K562 (cell line): ENCODE results near the gene TLDC2. TPM values are rescaled to one million over a fixed set of nuclear protein-coding genes. Genes with fewer than 3 reads are reported as not detected.

Experiments
- ATAC-seq: fragments of 200-7000 bp; cut with Tn5 transposase; 3 replicates; pipeline ENCODE4 v1.9.1; 2020; ENCODE audit warnings: moderate library complexity
- BruUV-seq: library from RNA; stranded (reverse); fragments of 400-500 nt; replicated peaks from 2 replicates; lab custom pipeline; 2021; lab: Mats Ljungman, UMichigan
- CTCF ChIA-PET: fragments of 300-600 bp; formaldehyde crosslinking; extraction: SDS; loops from one replicate; lab custom pipeline; 2021; ENCODE audit warnings: low intra/inter-chr PET ratio; lab: Yijun Ruan, JAX
- POLR2A ChIA-PET: fragments of 300-600, 350-650 bp; sonication (Branson Sonifier 250); formaldehyde crosslinking; extraction: SDS; loops from one replicate; lab custom pipeline; 2021; ENCODE audit warnings: antibody characterized with exemption, inconsistent platforms; lab: Yijun Ruan, JAX
- DNase-seq, 4 experiments: peaks; one replicate each; pipeline versions ENCODE4 v3.0.0 to v3.0.0-alpha.2; 2011 to 2018; ENCODE audit warnings: low spot score in 3 of 4, mixed read lengths in 3 of 4; ENCODE audit errors: extremely low read depth in 1 of 4
- FAIRE-seq: peaks from 2 replicates; lab custom pipeline; 2011; peaks lifted over from hg19 to GRCh38; lab: Jason Lieb, UNC
- H2AFZ ChIP-seq: 2 replicates; pipeline ENCODE4 v1.6.0; 2011; ENCODE audit warnings: low read depth, low read length, control low read depth, inconsistent platforms
- H3K27ac ChIP-seq: fragments of 200-600 bp; 3 replicates; pipeline ENCODE4 v1.8.0; 2011; ENCODE audit warnings: low read depth, mild to moderate bottlenecking, control low read depth, inconsistent platforms, low read length, moderate library complexity, mixed read lengths; ENCODE audit errors: extremely low read depth
- H3K27me3 ChIP-seq, 2 experiments: fragments of 300-600 bp in 1 of 2; 2 replicates in 1 of 2; 3 replicates in 1 of 2; pipeline versions ENCODE4 v1.6.0 to v1.8.0; 2011; ENCODE audit warnings: inconsistent platforms in 2 of 2, low read length in 2 of 2, mild to moderate bottlenecking in 1 of 2, mixed read lengths in 1 of 2, moderate library complexity in 1 of 2; ENCODE audit not compliant: control insufficient read depth in 2 of 2, insufficient read depth in 2 of 2
- H3K36me3 ChIP-seq: fragments of 300-600 bp; 3 replicates; pipeline ENCODE4 v1.8.0; 2011; ENCODE audit warnings: mild to moderate bottlenecking, low read length, inconsistent platforms; ENCODE audit not compliant: control insufficient read depth, insufficient read depth
- H3K4me1 ChIP-seq, 2 experiments: fragments of 200-600 bp in 1 of 2; replicated peaks in 1 of 2; 2 replicates in 1 of 2; 3 replicates in 1 of 2; pipeline versions ENCODE4 v1.5.1 to v1.8.0; 2011; ENCODE audit warnings: inconsistent platforms in 2 of 2, low read length in 2 of 2, mild to moderate bottlenecking in 1 of 2, mixed read lengths in 1 of 2, moderate library complexity in 1 of 2; ENCODE audit not compliant: control insufficient read depth in 2 of 2, insufficient read depth in 2 of 2
- H3K4me2 ChIP-seq: 2 replicates; pipeline ENCODE4 v1.6.1; 2011; ENCODE audit warnings: low read length, control low read depth, inconsistent platforms, mixed read lengths; ENCODE audit not compliant: insufficient read depth
- H3K4me3 ChIP-seq: fragments of 200-600 bp; sonication (generic), shearing (Covaris generic); 2 replicates; pipeline ENCODE4 v1.5.1; 2016; ENCODE audit warnings: control low read depth, inconsistent platforms
- H3K79me2 ChIP-seq: fragments of 200-600 bp; 3 replicates; pipeline ENCODE4 v1.8.0; 2011; ENCODE audit warnings: low read length, inconsistent platforms; ENCODE audit not compliant: control insufficient read depth, insufficient read depth
- H3K9ac ChIP-seq, 2 experiments: 2 replicates each; pipeline versions ENCODE4 v1.6.0 to v1.6.1; 2011; ENCODE audit warnings: low read depth in 2 of 2, low read length in 2 of 2, control low read depth in 1 of 2, inconsistent platforms in 1 of 2, mild to moderate bottlenecking in 1 of 2, mixed read lengths in 1 of 2; ENCODE audit not compliant: insufficient read depth in 1 of 2
- H3K9me1 ChIP-seq: one replicate; pipeline ENCODE4 v1.6.0; 2011; ENCODE audit warnings: inconsistent platforms, mild to moderate bottlenecking, low read length, moderate library complexity; ENCODE audit not compliant: control insufficient read depth, insufficient read depth
- H3K9me3 ChIP-seq: replicated peaks from 2 replicates; pipeline ENCODE4 v1.5.1; 2011; ENCODE audit warnings: low read depth, low read length, inconsistent platforms; ENCODE audit not compliant: control insufficient read depth, insufficient read depth
- H4K20me1 ChIP-seq: replicated peaks from 2 replicates; pipeline ENCODE4 v1.6.1; 2011; ENCODE audit warnings: low read length, inconsistent platforms, mixed read lengths; ENCODE audit not compliant: control insufficient read depth, insufficient read depth
- CHD7 ChIP-seq: fragments of 200-600 bp; sonication (generic); IDR thresholded peaks from one replicate; pipeline ENCODE4 v1.6.1; 2012; ENCODE audit warnings: mild to moderate bottlenecking, low read depth, low read length, inconsistent platforms
- CREB3 ChIP-seq: fragments of 450-650 bp; conservative IDR thresholded peaks from 2 replicates; pipeline ENCODE4 v1.6.1; 2016; ENCODE audit warnings: missing genetic modification characterization, low read depth, mild to moderate bottlenecking, missing compliant biosample characterization, moderate library complexity
- CTBP1 ChIP-seq: fragments of 450-650 bp; IDR thresholded peaks from 2 replicates; pipeline ENCODE4 v1.6.1; 2016; ENCODE audit warnings: borderline replicate concordance
- DLX4 ChIP-seq: fragments of 250-450 bp; sonication (Bioruptor Pico); IDR thresholded peaks from 2 replicates; pipeline ENCODE4 v1.6.1; 2021; ENCODE audit warnings: mild to moderate bottlenecking
- ILF3 ChIP-seq: fragments of 450-650 bp; IDR thresholded peaks from 2 replicates; pipeline ENCODE4 v1.6.1; 2018; ENCODE audit warnings: antibody characterized with exemption, mild to moderate bottlenecking, moderate library complexity, borderline replicate concordance
- JUND ChIP-seq, 2 experiments: IDR thresholded peaks; 2 replicates in 1 of 2; 3 replicates in 1 of 2; pipeline ENCODE4 v1.6.1; 2011; ENCODE audit warnings: borderline replicate concordance in 2 of 2, low read depth in 2 of 2, low read length in 2 of 2, improper control_type of control experiment in 1 of 2, missing biosample characterization in 1 of 2, missing genetic modification characterization in 1 of 2, missing genetic modification reagents in 1 of 2
- RFX7 ChIP-seq: fragments of 250-450 bp; sonication (Bioruptor Pico); IDR thresholded peaks from 2 replicates; pipeline ENCODE4 v1.5.1; 2021; ENCODE audit warnings: mild to moderate bottlenecking
- TRIM28 ChIP-seq: fragments of 450-650 bp; IDR thresholded peaks from 2 replicates; pipeline ENCODE4 v1.6.1; 2017
- WGBS: fragments of 100-300 bp; shearing (Covaris generic); methylation state at CpG from one replicate; pipeline ENCODE4 v1.1.6; 2016; ENCODE audit warnings: low coverage, mixed read lengths; ENCODE audit not compliant: insufficient coverage; ENCODE audit errors: missing lambda C conversion rate; 5-methylcytosine and 5-hydroxymethylcytosine counted together
- in situ Hi-C: fragments of 300-500 bp; cut with MboI; formaldehyde crosslinking; loops from 4 replicates; pipeline ENCODE4 v1.15.0; 2018; ENCODE audit warnings: inconsistent platforms, mixed read lengths
- intact Hi-C: fragments of 100-400 bp; cut with micrococcal nuclease; formaldehyde crosslinking; loops from 2 replicates; pipeline ENCODE4 v1.14.2; 2022
- polyA plus RNA-seq, 8 experiments: library from polyadenylated mRNA; depleted of rRNA in 4 of 8; stranded (reverse) in 5 of 8; unstranded in 3 of 8; fragments of >200 nt; fragmentation: Nextera tagmentation in 2 of 8; fragmentation: Illumina TruSeq in 1 of 8; extraction: Ambion mirVana in 2 of 8; extraction: Trizol in 1 of 8; gene quantifications; 2 replicates each; pipeline versions ENCODE4 v1.2.1 to v1.2.3, GENCODE V29; 2011 to 2014; ENCODE audit warnings: inconsistent platforms in 1 of 8, missing spikeins in 1 of 8
- total RNA-seq, 7 experiments: library from RNA; depleted of rRNA in 6 of 7; stranded (reverse); fragments of >200 nt in 6 of 7; fragmentation: Illumina TruSeq in 2 of 7; extraction: Trizol in 2 of 7; gene quantifications; 2 replicates each; pipeline versions ENCODE4 v1.2.1 to v1.2.3, GENCODE V29; 2011 to 2021; ENCODE audit warnings: low replicate concordance in 1 of 7

Gene TLDC2
- total and polyA plus RNA-seq, 9 of the 15 experiments (the other 6 are each of a cell fraction or from before 2014, with no cell fraction given): not detected

- no TSS peak for BruUV-seq
- H3K4me2 ChIP-seq: peak overlapping the region; percentile 89
- in situ Hi-C loops: no loop called here
- 49% methylated on average over 6 of the region's 6 CpGs for WGBS
- H2AFZ ChIP-seq: no peak overlapping the region
- ChIA-PET CTCF (interaction anchor here (0.6 to 0.7 kb wide), 2 partner anchors 353 to 690 kb away, joined by 3 read pairs; no protein-coding TSS in a partner anchor), POLR2A (interaction anchor here (1.0 to 10.6 kb wide), 4 partner anchors 12 to 395 kb away, joined by 3 to 65 read pairs (median 6); no protein-coding TSS in a partner anchor)
- intact Hi-C loops: loop anchor here (5.0 kb wide), 1 partner anchor 88 kb away; the partner anchor contains the start of gene DSN1
- peak overlapping the region in 1 of 2 experiments; percentile 53; a peak in 1 of 4 replicates for H3K9ac ChIP-seq
- H4K20me1 ChIP-seq: 0 out of 2 replicates have a peak, but pooled peaks cover 14% of the 10 kb centered on the region
- no peaks in the 10 kb centered on the region for H3K9me3 ChIP-seq
- H3K27me3 ChIP-seq: no peaks in the 10 kb centered on the region
- ATAC-seq (no peak), FAIRE-seq (no peak), DNase-seq (no peak)
- H3K27ac ChIP-seq: peak overlapping the region; percentile 42; the same call in 1 of the 3 replicates
- peaks cover 46% of the 10 kb centered on the region for H3K36me3 ChIP-seq
- peaks cover 34 to 56% of the 10 kb centered on the region in 2 experiments for H3K4me1 ChIP-seq
- no peak overlapping the region for H3K4me3 ChIP-seq
- peaks cover 84% of the 10 kb centered on the region for H3K79me2 ChIP-seq
- no peaks in the 10 kb centered on the region for H3K9me1 ChIP-seq
- TF ChIP-seq TRIM28 (no peak), DLX4 (CRISPR knock-in tag) (no peak), JUND (IDR thresholded peaks at IDR 0.05; ENCODE audit: borderline replicate concordance, low read depth, low read length) (no peak), JUND (tag; IDR thresholded peaks at IDR 0.05; ENCODE audit: borderline replicate concordance, low read depth, low read length) (no peak), CTBP1 (no peak), ILF3 (no peak), CREB3 (tag) (no peak), RFX7 (CRISPR knock-in tag) (no peak), CHD7 (no peak)
Observed at GRCh38 chr20:36859700-36860330, 16.1 kb upstream of the TLDC2 start.
